Fibroblast of lung (primary cell): ENCODE results near the gene CEMIP. TPM values are rescaled to one million over a fixed set of nuclear protein-coding genes. Genes with fewer than 3 reads are reported as not detected.

ENCODE experiments used
- DNase-seq, 2 donors: peaks; one replicate each; pipeline versions ENCODE4 v3.0.0 to v3.0.0-alpha.2; 2010; ENCODE audit warnings: low read depth in 2 of 2
- H2AFZ ChIP-seq: 2 replicates; pipeline ENCODE4 v1.5.1; 2012; ENCODE audit warnings: low read length, control low read depth, inconsistent platforms
- H3K27ac ChIP-seq: 2 replicates; pipeline ENCODE4 v1.5.1; 2011; ENCODE audit warnings: low read length, control low read depth; ENCODE audit not compliant: insufficient read depth
- H3K27me3 ChIP-seq: 2 replicates; pipeline ENCODE4 v1.5.1; 2011; ENCODE audit warnings: mild to moderate bottlenecking, low read length; ENCODE audit not compliant: control insufficient read depth, insufficient read depth
- H3K36me3 ChIP-seq: 2 replicates; pipeline ENCODE4 v1.5.1; 2011; ENCODE audit warnings: low read length; ENCODE audit not compliant: control insufficient read depth, insufficient read depth
- H3K4me1 ChIP-seq: 2 replicates; pipeline ENCODE4 v1.5.1; 2011; ENCODE audit warnings: low read length; ENCODE audit not compliant: control insufficient read depth, insufficient read depth; ENCODE audit errors: extremely low read depth
- H3K4me2 ChIP-seq: 2 replicates; pipeline ENCODE4 v1.5.1; 2011; ENCODE audit warnings: low read length, control low read depth; ENCODE audit not compliant: insufficient read depth; ENCODE audit errors: extremely low read depth
- H3K4me3 ChIP-seq, 4 experiments: fragments of 200-600 bp in 1 of 4; sonication (generic) in 1 of 4; replicated peaks in 1 of 4; 2 replicates each; pipeline ENCODE4 v1.5.1; 2011 to 2016; ENCODE audit warnings: low read length in 4 of 4, low read depth in 3 of 4, mild to moderate bottlenecking in 3 of 4, control low read depth in 2 of 4, inconsistent platforms in 1 of 4, mixed read lengths in 1 of 4; ENCODE audit not compliant: insufficient read depth in 1 of 4; ENCODE audit errors: control extremely low read depth in 1 of 4
- H3K79me2 ChIP-seq: 2 replicates; pipeline ENCODE4 v1.5.1; 2012; ENCODE audit warnings: mild to moderate bottlenecking, low read length, inconsistent platforms; ENCODE audit not compliant: control insufficient read depth, insufficient read depth
- H3K9ac ChIP-seq: 2 replicates; pipeline ENCODE4 v1.5.1; 2011; ENCODE audit warnings: mild to moderate bottlenecking, low read length, control low read depth; ENCODE audit not compliant: insufficient read depth
- H3K9me3 ChIP-seq: 2 replicates; pipeline ENCODE4 v1.5.1; 2012; ENCODE audit warnings: low read depth, low read length; ENCODE audit not compliant: control insufficient read depth, insufficient read depth
- H4K20me1 ChIP-seq: 2 replicates; pipeline ENCODE4 v1.5.1; 2011; ENCODE audit warnings: low read length; ENCODE audit not compliant: control insufficient read depth, insufficient read depth; ENCODE audit errors: extremely low read depth
- EZH2 ChIP-seq: IDR thresholded peaks from 2 replicates; pipeline ENCODE4 v1.5.1; 2012; ENCODE audit warnings: low read length, control low read depth, mild to moderate bottlenecking; ENCODE audit errors: missing control alignments
- polyA plus RNA-seq, 2 donors: library from polyadenylated mRNA; depleted of rRNA in 1 of 2; stranded (reverse) in 1 of 2; unstranded in 1 of 2; fragments of >200 nt; gene quantifications; 2 replicates each; pipeline ENCODE4 v1.2.1, GENCODE V29; 2011 to 2012; ENCODE audit warnings: missing spikeins in 1 of 2
- total RNA-seq: library from RNA; depleted of rRNA; stranded (reverse); fragments of >200 nt; gene quantifications from 2 replicates; pipeline ENCODE4 v1.2.1, GENCODE V29; 2014
- TF ChIP-seq, protein P1 (sequence below), 2 donors: IDR thresholded peaks in 1 of 2; conservative IDR thresholded peaks in 1 of 2; 1 replicate in 1 of 2; 2 replicates in 1 of 2; pipeline ENCODE4 v1.5.1; 2011 to 2012; ENCODE audit warnings: low read length in 2 of 2, control low read depth in 1 of 2, inconsistent platforms in 1 of 2, low read depth in 1 of 2, mild to moderate bottlenecking in 1 of 2

Gene CEMIP
- total and polyA plus RNA-seq, 2 donors (not counting 1 experiment from before 2014, with no cell fraction given) = 946 to 1,190 TPM

DNA sequence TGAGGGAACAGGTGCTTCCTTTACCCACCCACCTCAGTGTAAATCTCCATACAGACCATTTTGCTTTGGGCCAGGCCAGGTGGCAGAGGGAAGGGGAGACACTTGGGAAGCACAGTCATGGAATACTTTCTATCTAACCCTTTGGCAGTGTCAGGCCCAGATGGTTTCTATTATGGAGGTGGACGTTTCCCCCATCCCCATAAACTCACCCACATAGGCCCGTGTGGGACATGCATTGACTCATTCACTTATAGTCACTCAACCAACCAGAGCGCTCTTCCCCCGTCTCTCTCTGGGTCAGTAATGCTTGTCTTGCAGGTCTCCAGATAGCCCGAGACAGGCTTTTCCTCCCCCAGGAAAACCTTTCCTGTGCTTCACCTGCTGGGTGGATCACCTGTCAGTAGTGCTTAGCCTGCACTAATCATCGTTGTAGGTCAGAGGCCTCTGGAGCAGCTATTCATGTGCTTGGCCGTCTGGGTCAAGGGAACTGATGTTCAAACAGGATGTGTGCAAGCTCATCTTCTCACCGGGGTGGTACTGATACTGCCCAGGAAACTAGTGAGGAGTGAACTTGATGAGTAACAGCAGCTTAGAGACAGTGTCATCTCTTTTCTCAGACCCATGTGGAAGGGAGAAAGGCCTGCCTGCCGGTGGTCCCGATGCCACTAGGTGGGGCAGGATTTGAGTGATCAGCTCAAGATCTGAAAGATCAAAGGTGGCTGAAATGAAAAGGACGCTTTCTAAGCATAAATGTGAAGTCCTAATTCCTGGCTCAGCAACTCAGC lies 67.1 kb downstream of the CEMIP start:
- H2AFZ ChIP-seq = no peak overlapping the region
- no peak overlapping the region for H3K27ac ChIP-seq
- H3K4me3 ChIP-seq = no peak overlapping the region
- no peaks in the 10 kb centered on the region for H3K27me3 ChIP-seq
- no peaks in the 10 kb centered on the region for H3K9me3 ChIP-seq
- H3K36me3 ChIP-seq = peaks cover 24% of the 10 kb centered on the region
- no peaks in the 10 kb centered on the region for H3K4me1 ChIP-seq
- no peak overlapping the region for H3K4me2 ChIP-seq
- TF ChIP-seq EZH2 = no peak
- TF ChIP-seq, protein P1, sequence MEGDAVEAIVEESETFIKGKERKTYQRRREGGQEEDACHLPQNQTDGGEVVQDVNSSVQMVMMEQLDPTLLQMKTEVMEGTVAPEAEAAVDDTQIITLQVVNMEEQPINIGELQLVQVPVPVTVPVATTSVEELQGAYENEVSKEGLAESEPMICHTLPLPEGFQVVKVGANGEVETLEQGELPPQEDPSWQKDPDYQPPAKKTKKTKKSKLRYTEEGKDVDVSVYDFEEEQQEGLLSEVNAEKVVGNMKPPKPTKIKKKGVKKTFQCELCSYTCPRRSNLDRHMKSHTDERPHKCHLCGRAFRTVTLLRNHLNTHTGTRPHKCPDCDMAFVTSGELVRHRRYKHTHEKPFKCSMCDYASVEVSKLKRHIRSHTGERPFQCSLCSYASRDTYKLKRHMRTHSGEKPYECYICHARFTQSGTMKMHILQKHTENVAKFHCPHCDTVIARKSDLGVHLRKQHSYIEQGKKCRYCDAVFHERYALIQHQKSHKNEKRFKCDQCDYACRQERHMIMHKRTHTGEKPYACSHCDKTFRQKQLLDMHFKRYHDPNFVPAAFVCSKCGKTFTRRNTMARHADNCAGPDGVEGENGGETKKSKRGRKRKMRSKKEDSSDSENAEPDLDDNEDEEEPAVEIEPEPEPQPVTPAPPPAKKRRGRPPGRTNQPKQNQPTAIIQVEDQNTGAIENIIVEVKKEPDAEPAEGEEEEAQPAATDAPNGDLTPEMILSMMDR (conservative IDR thresholded peaks at IDR 0.05 in 1 of 2, IDR thresholded peaks at IDR 0.05 in 1 of 2; ENCODE audit: low read depth in 1 of 2, low read length in 2 of 2) = no peak
- H3K9ac ChIP-seq = no peak overlapping the region
- H4K20me1 ChIP-seq = peaks cover 2% of the 10 kb centered on the region
- no peaks in the 10 kb centered on the region for H3K79me2 ChIP-seq
- no peak for DNase-seq

DNA sequence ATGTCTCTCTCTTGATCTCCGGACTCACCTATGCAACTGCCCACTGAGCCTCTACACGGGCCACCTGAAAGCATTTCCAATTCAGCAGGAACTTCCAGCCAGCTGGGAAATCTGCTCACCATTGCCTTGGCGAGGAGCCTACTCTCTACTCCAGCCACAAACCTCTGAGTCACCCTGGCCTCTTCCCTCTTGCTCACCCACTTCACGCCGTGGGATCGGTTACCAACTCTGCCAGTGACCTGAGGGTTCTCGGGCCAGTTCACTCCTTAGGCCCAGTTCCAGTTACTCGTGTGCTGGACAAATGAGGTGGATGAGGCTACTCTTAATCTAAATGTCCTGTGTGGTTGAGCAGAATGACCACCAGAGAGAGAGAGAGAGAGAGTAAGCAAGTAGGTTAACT lies 70.1 kb downstream of the CEMIP start:
- DNase-seq = peak; percentile 76 to 94
- no peak overlapping the region for H3K9ac ChIP-seq
- no peaks in the 10 kb centered on the region for H3K27me3 ChIP-seq
- peaks cover 18% of the 10 kb centered on the region for H3K36me3 ChIP-seq
- no peak overlapping the region for H3K4me2 ChIP-seq
- no peaks in the 10 kb centered on the region for H3K9me3 ChIP-seq
- H2AFZ ChIP-seq = no peak overlapping the region
- no peak overlapping the region for H3K27ac ChIP-seq
- no peak for TF ChIP-seq EZH2
- TF ChIP-seq, protein P1 (conservative IDR thresholded peaks at IDR 0.05 in 1 of 2, IDR thresholded peaks at IDR 0.05 in 1 of 2; ENCODE audit: low read depth in 1 of 2, low read length in 2 of 2) = no peak
- H3K4me3 ChIP-seq = no peak overlapping the region
- no peaks in the 10 kb centered on the region for H3K4me1 ChIP-seq
- peaks cover 2% of the 10 kb centered on the region for H4K20me1 ChIP-seq
- no peaks in the 10 kb centered on the region for H3K79me2 ChIP-seq

DNA sequence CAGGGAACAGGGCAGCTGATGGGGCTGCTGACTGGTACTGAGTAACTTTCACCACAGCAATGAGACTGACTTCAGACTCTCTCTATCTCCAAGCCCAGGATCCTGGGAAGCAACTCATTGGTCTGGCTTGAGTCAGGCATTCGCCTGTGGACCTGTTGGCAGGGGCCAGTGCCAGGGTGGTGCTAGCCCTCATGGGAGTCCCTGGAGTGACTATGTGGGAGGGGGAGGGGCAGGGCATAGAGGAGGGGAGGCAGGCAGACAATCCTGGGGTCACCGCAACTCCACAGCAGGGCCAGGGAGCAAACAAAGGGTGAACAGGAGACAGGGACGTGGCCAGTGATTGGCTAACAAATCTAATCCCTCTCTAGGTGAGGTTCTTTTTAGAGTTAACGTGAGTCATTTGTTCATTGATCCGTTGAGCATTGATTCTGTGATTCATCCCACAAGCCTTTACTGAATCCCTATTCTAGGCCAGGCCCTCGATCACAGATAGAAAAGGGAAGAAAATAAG lies 71.8 kb downstream of the CEMIP start:
- TF ChIP-seq, protein P1 (conservative IDR thresholded peaks at IDR 0.05 in 1 of 2, IDR thresholded peaks at IDR 0.05 in 1 of 2; ENCODE audit: low read depth in 1 of 2, low read length in 2 of 2) = no peak
- no peak for TF ChIP-seq EZH2
- Histone ChIP-seq H3K79me2 (no peaks in the 10 kb centered on the region), H3K4me3 (no peak overlapping the region), H3K9ac (no peak overlapping the region), H2AFZ (no peak overlapping the region), H3K36me3 (peaks cover 18% of the 10 kb centered on the region), H3K27me3 (no peaks in the 10 kb centered on the region), H3K9me3 (no peaks in the 10 kb centered on the region), H3K4me1 (no peaks in the 10 kb centered on the region), H4K20me1 (peaks cover 2% of the 10 kb centered on the region), H3K27ac (no peak overlapping the region), H3K4me2 (no peak overlapping the region)
- peak in 1 of 2 donors; percentile 30 for DNase-seq
